Esophagus muscularis mucosa (tissue), 4 donors: ENCODE measurements around the gene MKI67. TPM values are rescaled to one million over a fixed set of nuclear protein-coding genes. Genes with fewer than 3 reads are reported as not detected.
"Not testable (repeated sequence)": the region's sequence is repeated elsewhere in the genome, so short reads cannot be mapped to it uniquely, and the experiment has no call there.

ENCODE experiments used
- DNase-seq: peaks from one replicate; pipeline ENCODE4 v3.0.0-alpha.2; 2017; ENCODE audit errors: extremely low spot score
- H3K27ac ChIP-seq, 4 donors: fragments of 200-600 bp; sonication (generic); replicated peaks in 1 of 4; 1 replicate in 3 of 4; 2 replicates in 1 of 4; pipeline ENCODE4 v1.5.1; 2016 to 2019; ENCODE audit warnings: mild to moderate bottlenecking in 1 of 4
- H3K27me3 ChIP-seq, 4 donors: fragments of 200-600 bp; sonication (generic); one replicate each; pipeline versions ENCODE4 v1.5.1 to v1.6.0; 2016 to 2019
- H3K36me3 ChIP-seq, 4 donors: fragments of 200-600 bp; sonication (generic); one replicate each; pipeline ENCODE4 v1.5.1; 2016 to 2019
- H3K4me1 ChIP-seq, 4 donors: fragments of 200-600 bp; sonication (generic); one replicate each; pipeline ENCODE4 v1.5.1; 2016 to 2019
- H3K4me3 ChIP-seq, 4 donors: fragments of 200-600 bp; sonication (generic); 1 replicate in 2 of 4; 2 replicates in 2 of 4; pipeline ENCODE4 v1.5.1; 2016 to 2019; ENCODE audit warnings: mild to moderate bottlenecking in 4 of 4, moderate library complexity in 1 of 4
- H3K9me3 ChIP-seq, 4 donors: fragments of 200-600 bp; sonication (generic); 1 replicate in 3 of 4; 2 replicates in 1 of 4; pipeline ENCODE4 v1.5.1; 2016 to 2019
- CTCF ChIP-seq, 3 experiments: fragments of 200-600 bp in 2 of 3; fragments of 450-650 bp in 1 of 3; sonication (generic) in 2 of 3; IDR thresholded peaks; one replicate each; pipeline ENCODE4 v1.5.1; 2017 to 2019; ENCODE audit warnings: antibody characterized with exemption in 3 of 3, mild to moderate bottlenecking in 2 of 3, moderate library complexity in 1 of 3
- EP300 ChIP-seq: sonication (generic); formaldehyde crosslinking; IDR thresholded peaks from one replicate; pipeline ENCODE4 v1.6.1; 2017; ENCODE audit warnings: antibody characterized with exemption
- POLR2A ChIP-seq: fragments of 450-650 bp; IDR thresholded peaks from one replicate; pipeline ENCODE4 v1.6.1; 2017; ENCODE audit warnings: antibody characterized with exemption, moderate library complexity, mild to moderate bottlenecking, low read depth
- POLR2AphosphoS5 ChIP-seq, 2 donors: sonication (generic); formaldehyde crosslinking; IDR thresholded peaks; one replicate each; pipeline ENCODE4 v1.6.1; 2017; ENCODE audit warnings: antibody characterized with exemption in 2 of 2
- WGBS: methylation state at CpG from one replicate; pipeline ENCODE4 v1.1.5; 2018; 5-methylcytosine and 5-hydroxymethylcytosine counted together
- intact Hi-C: fragments of 100-400 bp; cut with DNase I; formaldehyde crosslinking; loops from one replicate; pipeline ENCODE4 v1.15.1; 2023
- total RNA-seq, 4 donors: library from RNA; depleted of rRNA; stranded (reverse); fragments of >200 nt; gene quantifications; one replicate each; pipeline versions ENCODE4 v1.1.0 to v1.2.1, GENCODE V29; 2016

The MKI67 gene
- total RNA-seq, 4 donors from 2014 or later, result 0.17 to 1.2 (median 0.87) TPM

- Histone ChIP-seq H3K27ac (no peak overlapping the region), H3K4me3 (no peak overlapping the region), H3K4me1 (no peaks in the 10 kb centered on the region), H3K36me3 (no peaks in the 10 kb centered on the region), H3K27me3 (peaks cover 0 to 32% (median 0%) of the 10 kb centered on the region in 4 donors), H3K9me3 (peaks cover 0 to 27% (median 14%) of the 10 kb centered on the region in 4 donors)
- intact Hi-C loops, result no loop called here
- no peak for DNase-seq
- TF ChIP-seq CTCF (IDR thresholded peaks at IDR 0.05), result no peak
- no peak for TF ChIP-seq POLR2AphosphoS5 (IDR thresholded peaks at IDR 0.05)
- TF ChIP-seq POLR2A, result no peak
- TF ChIP-seq EP300, result no peak
- 79% methylated on average over 8 of the region's 8 CpGs for WGBS
Observed at GRCh38 chr10:128169811-128170379, 43.7 kb upstream of the MKI67 start.

GRCh38 chr10:128167926-128168520, 41.8 kb upstream of the MKI67 start:
- no peak overlapping the region for H3K4me3 ChIP-seq
- no peaks in the 10 kb centered on the region for H3K36me3 ChIP-seq
- H3K4me1 ChIP-seq, result no peaks in the 10 kb centered on the region
- intact Hi-C loops, result no loop called here
- H3K27me3 ChIP-seq, result peaks cover 0 to 36% (median 0%) of the 10 kb centered on the region in 4 donors
- WGBS, result 93% methylated on average over 3 of the region's 3 CpGs
- no peak overlapping the region for H3K27ac ChIP-seq
- peaks cover 0 to 11% (median 5%) of the 10 kb centered on the region in 4 donors for H3K9me3 ChIP-seq
- no peak for TF ChIP-seq POLR2AphosphoS5 (IDR thresholded peaks at IDR 0.05)
- TF ChIP-seq CTCF (IDR thresholded peaks at IDR 0.05), result no peak
- no peak for TF ChIP-seq POLR2A
- TF ChIP-seq EP300, result no peak
- DNase-seq, result no peak

GRCh38 chr10:128167123-128167522, 40.9 kb upstream of the MKI67 start:
- intact Hi-C loops, result not testable (repeated sequence)
- WGBS, result 92% methylated on average over 6 of the region's 6 CpGs

GRCh38 chr10:128166151-128166550, 39.9 kb upstream of the MKI67 start:
- Histone ChIP-seq H3K36me3 (no peaks in the 10 kb centered on the region), H3K27ac (no peak overlapping the region), H3K27me3 (peaks cover 0 to 30% (median 0%) of the 10 kb centered on the region in 4 donors), H3K9me3 (no peaks in the 10 kb centered on the region), H3K4me3 (no peak overlapping the region), H3K4me1 (no peaks in the 10 kb centered on the region)
- no peak for DNase-seq
- intact Hi-C loops, result no loop called here
- WGBS, result 73% methylated on average over 2 of the region's 2 CpGs
- TF ChIP-seq POLR2A, result no peak
- TF ChIP-seq EP300, result no peak
- TF ChIP-seq CTCF (IDR thresholded peaks at IDR 0.05), result no peak

More at GRCh38 chr10:128167123-128167522, 40.9 kb upstream of the MKI67 start:
- H3K9me3 ChIP-seq, H3K4me1 ChIP-seq, H3K27ac ChIP-seq, H3K36me3 ChIP-seq, DNase-seq, H3K4me3 ChIP-seq: not testable (repeated sequence)
- peaks cover 0 to 38% (median 0%) of the 10 kb centered on the region in 4 donors for H3K27me3 ChIP-seq

GRCh38 chr10:128165536-128165935, 39.3 kb upstream of the MKI67 start:
- no peaks in the 10 kb centered on the region for H3K4me1 ChIP-seq
- peak; percentile 89 for DNase-seq
- no peak overlapping the region for H3K4me3 ChIP-seq
- no peak overlapping the region for H3K27ac ChIP-seq
- intact Hi-C loops, result no loop called here
- TF ChIP-seq POLR2A (no peak), POLR2AphosphoS5 (IDR thresholded peaks at IDR 0.05) (no peak), EP300 (no peak), CTCF (IDR thresholded peaks at IDR 0.05) (no peak)
- no peaks in the 10 kb centered on the region for H3K36me3 ChIP-seq
- H3K27me3 ChIP-seq, result peaks cover 0 to 30% (median 0%) of the 10 kb centered on the region in 4 donors
- H3K9me3 ChIP-seq, result no peaks in the 10 kb centered on the region
- 86% methylated on average over 6 of the region's 6 CpGs for WGBS
